ENCODE data around the gene IFT81. TPM values are rescaled to one million over a fixed set of nuclear protein-coding genes. Genes with fewer than 3 reads are reported as not detected.
"Not testable (repeated sequence)": the region's sequence is repeated elsewhere in the genome, so short reads cannot be mapped to it uniquely, and the experiment has no call there.

The IFT81 gene
- total RNA-seq, 2 donors from 2014 or later, result 20.2 to 29.6 TPM

GRCh38 chr12:110084314-110085015, 39.7 kb upstream of the IFT81 start:
- Mint-ChIP-seq H3K36me3 (ENCODE audit: low read depth) (no peaks in the 10 kb centered on the region), H3K9me3 (no peaks in the 10 kb centered on the region), H3K27ac (no peak overlapping the region), H3K4me1 (no peaks in the 10 kb centered on the region), H3K4me3 (no peak overlapping the region), H3K27me3 (ENCODE audit: insufficient read depth) (peaks cover 8% of the 10 kb centered on the region)
- H3K36me3 ChIP-seq (ENCODE audit: control insufficient read depth, insufficient read depth, low read length), result no peaks in the 10 kb centered on the region
- WGBS, 2 experiments (ENCODE audit: insufficient coverage in 1 of 2, insufficient read length in 1 of 2), result 88% methylated on average over 4 of the region's 4 CpGs; no CpG with 5 or more reads in 1 of the 2 experiments
- no peaks in the 10 kb centered on the region for H3K4me1 ChIP-seq (ENCODE audit: control insufficient read depth, insufficient read depth, low read length)
- no peaks in the 10 kb centered on the region for H3K9me3 ChIP-seq (ENCODE audit: control insufficient read depth, low read length)
- peaks cover 8% of the 10 kb centered on the region for H3K27me3 ChIP-seq (ENCODE audit: control insufficient read depth, insufficient read depth, low read length, poor library complexity, severe bottlenecking)
- no peak overlapping the region for H3K27ac ChIP-seq (ENCODE audit: low read depth, low read length)
- no peak for DNase-seq
- H3K4me3 ChIP-seq (ENCODE audit: low read length), result no peak overlapping the region
- TF ChIP-seq CTCF (conservative IDR thresholded peaks at IDR 0.05), result no peak
- no peak overlapping the region for H3K9ac ChIP-seq (ENCODE audit: extremely low read depth, low read length, poor library complexity, severe bottlenecking)

GRCh38 chr12:110088216-110088615, 35.9 kb upstream of the IFT81 start:
- not testable (repeated sequence) for H3K4me1 ChIP-seq (ENCODE audit: control insufficient read depth, insufficient read depth, low read length); H3K9me3 ChIP-seq (ENCODE audit: control insufficient read depth, low read length); H3K27ac ChIP-seq (ENCODE audit: low read depth, low read length); H3K36me3 Mint-ChIP-seq (ENCODE audit: low read depth); H3K27ac Mint-ChIP-seq; H3K4me1 Mint-ChIP-seq; H3K27me3 ChIP-seq (ENCODE audit: control insufficient read depth, insufficient read depth, low read length, poor library complexity, severe bottlenecking); H3K9ac ChIP-seq (ENCODE audit: extremely low read depth, low read length, poor library complexity, severe bottlenecking); H3K9me3 Mint-ChIP-seq; H3K4me3 ChIP-seq (ENCODE audit: low read length); DNase-seq; H3K4me3 Mint-ChIP-seq; H3K36me3 ChIP-seq (ENCODE audit: control insufficient read depth, insufficient read depth, low read length)
- 92 to 98% methylated on average over 6 of the region's 6 CpGs for WGBS, 2 experiments (ENCODE audit: insufficient coverage in 1 of 2, insufficient read length in 1 of 2)
- H3K27me3 Mint-ChIP-seq (ENCODE audit: insufficient read depth), result peaks cover 11% of the 10 kb centered on the region

GRCh38 chr12:110088936-110089335, 35.2 kb upstream of the IFT81 start:
- H3K4me1 ChIP-seq (ENCODE audit: control insufficient read depth, insufficient read depth, low read length), result no peaks in the 10 kb centered on the region
- H3K27ac ChIP-seq (ENCODE audit: low read depth, low read length), result no peak overlapping the region
- no peak overlapping the region for H3K4me3 ChIP-seq (ENCODE audit: low read length)
- Mint-ChIP-seq H3K36me3 (ENCODE audit: low read depth) (no peaks in the 10 kb centered on the region), H3K27me3 (ENCODE audit: insufficient read depth) (peaks cover 11% of the 10 kb centered on the region), H3K4me3 (no peak overlapping the region), H3K27ac (no peak overlapping the region), H3K4me1 (peaks cover 2% of the 10 kb centered on the region), H3K9me3 (no peaks in the 10 kb centered on the region)
- TF ChIP-seq CTCF (conservative IDR thresholded peaks at IDR 0.05), result no peak
- peaks cover 8% of the 10 kb centered on the region for H3K27me3 ChIP-seq (ENCODE audit: control insufficient read depth, insufficient read depth, low read length, poor library complexity, severe bottlenecking)
- H3K9me3 ChIP-seq (ENCODE audit: control insufficient read depth, low read length), result no peaks in the 10 kb centered on the region
- H3K36me3 ChIP-seq (ENCODE audit: control insufficient read depth, insufficient read depth, low read length), result no peaks in the 10 kb centered on the region
- no peak overlapping the region for H3K9ac ChIP-seq (ENCODE audit: extremely low read depth, low read length, poor library complexity, severe bottlenecking)
- 91 to 97% methylated on average over 5 of the region's 5 CpGs for WGBS, 2 experiments (ENCODE audit: insufficient coverage in 1 of 2, insufficient read length in 1 of 2)
- no peak for DNase-seq

Measured in endodermal cell (in vitro differentiated cells).